Stimulated activated CD8-positive, alpha-beta memory T cell treated with anti-CD3 and anti-CD28 coated beads, Interleukin-4, amount 100 ng/mL, for 1 hour (primary cell): ENCODE measurements around the gene TSSK3.
A peak's percentile ranks its signal among the peaks of the same experiment; 100 is the strongest.
"Not testable (repeated sequence)": the region's sequence is repeated elsewhere in the genome, so short reads cannot be mapped to it uniquely, and the experiment has no call there.

ENCODE experiments used
- DNase-seq, 2 donors: peaks; one replicate each; pipeline ENCODE4 v3.0.0-alpha.2; 2020; ENCODE audit warnings: low read depth in 2 of 2, low spot score in 1 of 2

The TSSK3 gene

GRCh38 chr1:32396524-32396923 lies 34.2 kb downstream of the TSSK3 start:
- DNase-seq: not testable (repeated sequence)

- DNase-seq: no peak
Measured at GRCh38 chr1:32398401-32398800, 36.1 kb downstream of the TSSK3 start.

- no peak for DNase-seq
Measured at GRCh38 chr1:32399843-32400242, 37.5 kb downstream of the TSSK3 start.

GRCh38 chr1:32400876-32401631 lies 38.7 kb downstream of the TSSK3 start:
- DNase-seq: peak in 1 of 2 donors; percentile 7

GRCh38 chr1:32404946-32405345 lies 42.6 kb downstream of the TSSK3 start:
- DNase-seq: no peak

GRCh38 chr1:32405672-32406467 lies 43.5 kb downstream of the TSSK3 start:
- no peak for DNase-seq

GRCh38 chr1:32406629-32407111 lies 44.3 kb downstream of the TSSK3 start:
- no peak for DNase-seq

- DNase-seq: no peak
Measured at GRCh38 chr1:32411261-32411660, 48.9 kb downstream of the TSSK3 start.

- peak; percentile 53 to 60 for DNase-seq
Measured at GRCh38 chr1:32413507-32414185, 51.3 kb downstream of the TSSK3 start.
